ENCODE data around the gene SRRM4.
"Not testable (repeated sequence)": the region's sequence is repeated elsewhere in the genome, so short reads cannot be mapped to it uniquely, and the experiment has no call there.

Gene SRRM4

DNA sequence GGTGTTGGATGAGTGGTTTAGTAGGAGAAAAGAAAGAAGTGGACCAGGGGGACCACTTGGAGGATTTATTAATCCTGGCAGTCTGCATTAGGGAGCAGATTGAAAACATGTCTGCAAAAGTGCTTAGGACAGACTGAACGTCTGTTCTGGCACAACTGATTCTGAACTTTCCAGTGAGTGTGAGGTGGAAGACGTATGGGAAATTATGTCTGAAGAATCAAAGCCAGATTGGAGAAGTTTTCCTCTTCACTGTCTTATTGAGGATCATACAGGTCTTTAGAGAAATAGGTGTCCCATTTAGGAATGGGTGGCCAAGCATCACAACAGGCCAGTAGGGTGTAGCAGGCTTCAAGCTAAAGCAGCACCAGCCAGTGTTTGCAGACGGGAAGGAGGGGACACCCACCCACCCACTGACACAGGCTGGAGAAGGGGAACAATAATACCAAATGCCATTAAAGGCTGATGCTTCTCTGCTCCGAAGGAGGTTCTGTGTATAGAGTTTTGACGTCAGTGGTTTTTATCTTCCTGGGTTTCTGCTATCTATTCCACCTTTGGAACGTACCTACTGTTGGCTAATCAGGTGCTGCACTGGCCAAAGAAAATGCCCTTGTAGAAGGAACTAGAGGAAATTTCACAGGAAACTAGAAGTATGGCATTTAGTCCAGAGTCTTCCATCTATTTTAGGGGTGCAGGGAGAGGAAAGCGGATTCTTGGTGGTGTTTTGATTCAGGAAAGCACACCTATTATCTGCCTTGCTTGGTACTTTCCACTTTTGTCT is 1.8 kb downstream of the SRRM4 start:
- Mint-ChIP-seq H3K9me3 (no peaks in the 10 kb centered on the region), H3K4me1 (no peaks in the 10 kb centered on the region), H3K4me3 (no peak overlapping the region), H3K27me3 (peaks cover 44% of the 10 kb centered on the region), H3K27ac (ENCODE audit: low read depth) (no peak overlapping the region), H3K36me3 (ENCODE audit: insufficient read depth) (no peaks in the 10 kb centered on the region)
- ATAC-seq (replicated peaks; ENCODE audit: extremely low read depth, poor library complexity, severe bottlenecking) (no peak), DNase-seq (ENCODE audit: low spot score in 2 of 2) (no peak)

DNA sequence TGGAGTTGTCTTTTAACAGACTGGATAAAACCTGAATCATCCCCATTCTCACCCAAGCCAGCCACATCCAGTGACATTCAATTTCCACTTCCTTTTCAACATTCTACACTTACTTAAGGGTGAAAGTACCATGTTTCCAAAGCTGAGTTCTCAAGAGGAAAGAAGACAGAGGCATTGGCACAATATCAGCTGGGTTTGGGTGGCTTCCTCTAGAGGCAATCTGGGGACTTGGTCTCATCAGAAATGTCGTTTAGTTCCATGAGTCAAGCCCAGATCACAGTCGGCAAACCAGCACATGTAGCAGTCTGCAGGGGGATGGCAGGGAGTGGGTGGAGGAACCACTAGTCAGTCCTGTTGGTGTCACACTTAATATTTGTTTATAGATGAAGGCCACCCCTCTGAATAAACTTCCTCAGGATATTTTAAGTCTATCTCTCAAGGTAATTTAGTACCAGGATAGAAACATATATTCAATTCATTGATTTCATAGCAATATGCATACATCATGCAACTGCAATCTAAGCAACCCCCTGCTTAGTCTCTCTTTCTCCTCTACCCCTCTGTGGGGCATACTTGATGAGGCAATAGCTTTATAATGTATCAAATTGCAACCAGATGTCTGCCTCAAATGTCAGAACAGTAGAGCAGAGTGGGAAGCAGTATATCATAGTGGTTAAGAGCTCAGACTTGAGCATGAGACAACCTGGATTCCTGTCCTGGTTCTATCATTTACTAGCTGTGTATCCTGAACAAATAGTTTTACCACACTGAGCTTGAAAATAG is 3.0 kb downstream of the SRRM4 start:
- H3K36me3 Mint-ChIP-seq (ENCODE audit: insufficient read depth): no peaks in the 10 kb centered on the region
- H3K27ac Mint-ChIP-seq (ENCODE audit: low read depth): no peak overlapping the region
- no peaks in the 10 kb centered on the region for H3K9me3 Mint-ChIP-seq
- no peak for ATAC-seq (replicated peaks; ENCODE audit: extremely low read depth, poor library complexity, severe bottlenecking)
- H3K4me3 Mint-ChIP-seq: no peak overlapping the region
- peaks cover 40% of the 10 kb centered on the region for H3K27me3 Mint-ChIP-seq
- DNase-seq (ENCODE audit: low spot score in 2 of 2): no peak
- no peaks in the 10 kb centered on the region for H3K4me1 Mint-ChIP-seq

DNA sequence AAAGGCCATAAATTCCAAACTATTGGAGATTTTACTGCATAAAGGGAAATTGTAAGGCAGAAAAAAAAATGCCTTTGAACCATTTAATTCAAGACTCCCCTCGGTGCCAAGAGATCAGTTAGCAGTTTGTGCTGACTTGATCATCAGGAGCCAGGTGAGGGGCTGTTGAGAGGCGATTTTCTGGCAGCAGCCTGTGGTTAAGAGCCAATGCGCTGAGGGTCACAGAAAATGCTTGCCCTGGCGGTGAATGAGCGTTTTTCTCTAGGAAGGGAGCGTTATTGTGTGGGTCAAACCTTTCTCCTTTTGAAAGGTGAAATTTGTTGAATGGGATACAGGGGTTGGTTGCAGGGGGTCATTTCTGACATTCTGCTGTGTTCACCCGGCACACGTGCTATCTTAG is 4.7 kb downstream of the SRRM4 start:
- no peak overlapping the region for H3K4me3 Mint-ChIP-seq

DNA sequence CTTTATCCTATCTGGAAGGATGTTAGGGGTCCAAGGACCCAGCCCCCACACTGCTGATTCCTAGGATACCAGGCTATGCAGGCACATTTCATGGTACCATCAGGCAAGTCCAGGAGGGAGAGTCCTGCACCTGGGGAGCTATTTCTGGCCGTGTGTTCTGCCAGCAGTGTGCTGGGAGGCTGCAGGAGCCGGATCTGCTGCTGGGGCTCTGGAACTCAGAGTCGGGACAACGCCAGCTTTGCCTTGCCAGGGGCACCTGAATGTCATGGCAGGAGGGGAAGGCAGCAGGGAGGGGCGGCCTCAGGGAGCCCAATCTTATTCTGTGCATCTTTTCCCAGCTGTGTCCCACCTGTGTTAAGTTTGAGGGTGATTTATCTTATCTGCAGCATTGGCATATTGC is 17.8 kb downstream of the SRRM4 start:
- H3K4me3 Mint-ChIP-seq: no peak overlapping the region
- no peaks in the 10 kb centered on the region for H3K36me3 Mint-ChIP-seq (ENCODE audit: insufficient read depth)

More for the DNA sequence above, 4.7 kb downstream of the SRRM4 start:
- no peaks in the 10 kb centered on the region for H3K4me1 Mint-ChIP-seq
- H3K9me3 Mint-ChIP-seq: peaks cover 1% of the 10 kb centered on the region
- no peak for ATAC-seq (replicated peaks; ENCODE audit: extremely low read depth, poor library complexity, severe bottlenecking)
- DNase-seq (ENCODE audit: low spot score in 2 of 2): no peak
- no peaks in the 10 kb centered on the region for H3K36me3 Mint-ChIP-seq (ENCODE audit: insufficient read depth)
- H3K27ac Mint-ChIP-seq (ENCODE audit: low read depth): no peak overlapping the region
- H3K27me3 Mint-ChIP-seq: peaks cover 29% of the 10 kb centered on the region

GRCh38 chr12:119005085-119005484 is 23.7 kb downstream of the SRRM4 start:
- ATAC-seq (replicated peaks; ENCODE audit: extremely low read depth, poor library complexity, severe bottlenecking): no peak
- H3K4me3 Mint-ChIP-seq: no peak overlapping the region
- no peak for DNase-seq (ENCODE audit: low spot score in 2 of 2)
- H3K27ac Mint-ChIP-seq (ENCODE audit: low read depth): no peak overlapping the region
- peaks cover 22% of the 10 kb centered on the region for H3K27me3 Mint-ChIP-seq
- H3K4me1 Mint-ChIP-seq: no peaks in the 10 kb centered on the region
- no peaks in the 10 kb centered on the region for H3K36me3 Mint-ChIP-seq (ENCODE audit: insufficient read depth)
- H3K9me3 Mint-ChIP-seq: peaks cover 18% of the 10 kb centered on the region

More for the DNA sequence above, 17.8 kb downstream of the SRRM4 start:
- Mint-ChIP-seq H3K27me3 (peaks cover 9% of the 10 kb centered on the region), H3K9me3 (peaks cover 18% of the 10 kb centered on the region), H3K27ac (ENCODE audit: low read depth) (no peak overlapping the region), H3K4me1 (no peaks in the 10 kb centered on the region)
- ATAC-seq (replicated peaks; ENCODE audit: extremely low read depth, poor library complexity, severe bottlenecking): no peak
- DNase-seq (ENCODE audit: low spot score in 2 of 2): no peak

DNA sequence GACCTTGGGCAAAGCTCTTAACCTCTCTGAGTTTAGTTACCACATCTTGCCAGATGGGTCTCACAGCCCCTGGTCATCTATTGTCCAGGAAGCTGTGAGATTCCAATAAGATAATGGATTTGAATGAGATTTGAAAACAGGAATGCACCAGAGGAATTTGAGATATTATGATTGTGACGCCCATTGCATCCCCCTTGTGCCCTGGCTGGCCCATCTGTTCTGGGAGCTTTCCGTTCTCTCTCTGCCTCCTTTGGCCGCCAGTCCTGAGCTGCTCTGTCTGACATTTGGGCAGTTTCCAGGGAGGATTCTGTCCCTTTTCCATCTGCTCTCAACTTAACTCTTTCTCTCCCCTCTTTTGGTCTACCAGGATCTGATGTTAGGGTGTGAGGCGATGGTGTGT is 24.6 kb downstream of the SRRM4 start:
- Mint-ChIP-seq H3K27ac (ENCODE audit: low read depth) (no peak overlapping the region), H3K4me3 (no peak overlapping the region), H3K4me1 (no peaks in the 10 kb centered on the region), H3K9me3 (peaks cover 16% of the 10 kb centered on the region), H3K27me3 (peaks cover 22% of the 10 kb centered on the region), H3K36me3 (ENCODE audit: insufficient read depth) (no peaks in the 10 kb centered on the region)
- DNase-seq (ENCODE audit: low spot score in 2 of 2) (no peak), ATAC-seq (replicated peaks; ENCODE audit: extremely low read depth, poor library complexity, severe bottlenecking) (no peak)

GRCh38 chr12:119006746-119007145 is 25.4 kb downstream of the SRRM4 start:
- Mint-ChIP-seq H3K4me3 (no peak overlapping the region), H3K4me1 (no peaks in the 10 kb centered on the region), H3K36me3 (ENCODE audit: insufficient read depth) (no peaks in the 10 kb centered on the region), H3K9me3 (peaks cover 11% of the 10 kb centered on the region), H3K27ac (ENCODE audit: low read depth) (no peak overlapping the region), H3K27me3 (peaks cover 22% of the 10 kb centered on the region)
- no peak for DNase-seq (ENCODE audit: low spot score in 2 of 2)
- ATAC-seq (replicated peaks; ENCODE audit: extremely low read depth, poor library complexity, severe bottlenecking): no peak

DNA sequence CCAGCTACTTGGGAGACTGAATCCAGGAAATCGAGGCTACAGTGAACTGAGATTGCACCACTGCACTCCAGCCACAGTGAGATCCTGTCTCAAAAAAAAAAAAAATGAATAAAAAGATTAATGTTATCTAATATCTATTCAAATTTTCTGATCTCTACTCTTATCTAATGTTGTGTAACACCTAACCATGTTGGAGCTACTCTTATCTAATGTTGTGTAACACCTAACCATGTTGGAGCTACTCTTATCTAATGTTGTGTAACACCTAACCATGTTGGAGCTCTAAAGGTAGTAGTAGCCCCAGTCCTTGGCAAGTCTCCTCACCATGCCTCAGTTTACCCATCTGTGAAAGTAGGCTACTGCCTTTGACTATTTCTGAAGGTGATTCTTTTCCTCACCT is 26.9 kb downstream of the SRRM4 start:
- peaks cover 18% of the 10 kb centered on the region for H3K9me3 Mint-ChIP-seq
- not testable (repeated sequence) for H3K36me3 Mint-ChIP-seq (ENCODE audit: insufficient read depth); H3K4me1 Mint-ChIP-seq; H3K4me3 Mint-ChIP-seq; DNase-seq (ENCODE audit: low spot score in 2 of 2); H3K27ac Mint-ChIP-seq (ENCODE audit: low read depth); ATAC-seq (replicated peaks; ENCODE audit: extremely low read depth, poor library complexity, severe bottlenecking)
- H3K27me3 Mint-ChIP-seq: peaks cover 22% of the 10 kb centered on the region

DNA sequence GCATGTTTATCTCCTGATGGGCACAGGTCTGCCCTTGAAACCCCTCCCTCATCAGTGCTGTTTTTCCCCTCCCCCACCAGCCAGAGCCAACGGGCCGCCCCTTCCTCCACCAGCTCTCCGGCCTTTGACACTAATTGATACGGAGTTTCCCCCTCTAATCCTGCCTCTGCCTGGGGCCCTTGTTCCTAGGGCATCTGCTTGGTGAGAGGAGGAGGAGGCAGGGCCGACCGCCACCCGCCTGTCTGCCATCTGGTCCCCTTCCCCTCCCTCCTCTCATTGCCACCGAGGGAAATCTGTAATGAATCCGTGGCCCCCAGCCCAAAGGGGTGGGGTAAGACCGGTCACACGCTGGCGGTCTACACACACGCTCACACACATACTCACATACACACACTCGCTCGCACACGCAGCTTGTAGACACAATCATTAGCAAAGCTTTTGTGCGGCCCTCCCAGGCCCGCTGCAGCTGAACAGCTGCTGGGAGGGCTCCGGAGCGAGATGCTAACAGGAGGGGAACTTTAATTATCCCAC is 27.4 kb downstream of the SRRM4 start:
- Mint-ChIP-seq H3K9me3 (peaks cover 18% of the 10 kb centered on the region), H3K27me3 (peaks cover 22% of the 10 kb centered on the region), H3K36me3 (ENCODE audit: insufficient read depth) (no peaks in the 10 kb centered on the region), H3K27ac (ENCODE audit: low read depth) (no peak overlapping the region), H3K4me3 (no peak overlapping the region), H3K4me1 (no peaks in the 10 kb centered on the region)
- DNase-seq (ENCODE audit: low spot score in 2 of 2) (no peak), ATAC-seq (replicated peaks; ENCODE audit: extremely low read depth, poor library complexity, severe bottlenecking) (no peak)

DNA sequence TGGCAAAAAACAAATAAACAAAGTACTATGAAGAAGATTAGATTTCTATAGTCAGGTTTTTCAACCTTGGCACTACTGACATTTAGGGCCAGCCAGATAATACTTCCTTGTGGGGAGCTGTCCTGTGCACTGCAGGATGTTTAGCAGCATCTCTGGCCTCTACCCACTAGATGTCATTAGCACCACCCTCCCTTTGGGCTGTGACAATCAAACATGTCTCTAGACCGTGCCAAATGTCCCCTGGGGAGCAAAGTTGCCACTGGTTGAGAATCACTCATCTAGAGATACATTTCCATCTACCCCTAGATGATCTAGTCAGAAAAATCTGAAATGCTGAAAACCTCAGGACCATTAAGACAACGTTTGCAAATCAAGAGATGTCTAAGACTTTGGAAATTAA is 29.9 kb downstream of the SRRM4 start:
- ATAC-seq (replicated peaks; ENCODE audit: extremely low read depth, poor library complexity, severe bottlenecking) (no peak), DNase-seq (ENCODE audit: low spot score in 2 of 2) (no peak)
- no peaks in the 10 kb centered on the region for H3K36me3 Mint-ChIP-seq (ENCODE audit: insufficient read depth)
- H3K27ac Mint-ChIP-seq (ENCODE audit: low read depth): no peak overlapping the region
- H3K9me3 Mint-ChIP-seq: peaks cover 20% of the 10 kb centered on the region
- H3K4me1 Mint-ChIP-seq: no peaks in the 10 kb centered on the region
- peaks cover 15% of the 10 kb centered on the region for H3K27me3 Mint-ChIP-seq
- H3K4me3 Mint-ChIP-seq: no peak overlapping the region

DNA sequence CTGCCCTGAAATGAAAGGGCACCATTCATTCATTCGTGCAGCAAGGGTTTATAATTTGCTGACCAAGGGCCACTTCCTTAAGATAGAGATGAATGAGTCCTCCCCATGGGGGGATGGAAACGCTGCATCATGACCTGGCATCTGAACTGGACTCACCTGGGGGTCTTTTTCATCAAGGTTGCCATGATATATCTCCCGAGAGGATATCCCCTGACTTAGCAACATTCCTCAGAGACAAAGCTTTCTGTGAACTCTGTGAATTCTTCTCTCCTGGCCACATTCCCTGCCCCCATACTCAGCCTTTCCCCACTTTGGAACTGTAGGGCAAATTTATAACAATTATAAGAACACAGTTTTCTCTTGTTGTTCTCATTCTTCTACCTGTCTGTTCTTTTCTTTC is 30.8 kb downstream of the SRRM4 start:
- Mint-ChIP-seq H3K9me3 (peaks cover 20% of the 10 kb centered on the region), H3K4me1 (no peaks in the 10 kb centered on the region), H3K36me3 (ENCODE audit: insufficient read depth) (no peaks in the 10 kb centered on the region), H3K27ac (ENCODE audit: low read depth) (no peak overlapping the region), H3K4me3 (no peak overlapping the region), H3K27me3 (peaks cover 12% of the 10 kb centered on the region)
- ATAC-seq (replicated peaks; ENCODE audit: extremely low read depth, poor library complexity, severe bottlenecking) (no peak), DNase-seq (ENCODE audit: low spot score in 2 of 2) (no peak)

GRCh38 chr12:119013023-119013422 is 31.7 kb downstream of the SRRM4 start:
- H3K27ac Mint-ChIP-seq (ENCODE audit: low read depth): no peak overlapping the region
- peaks cover 20% of the 10 kb centered on the region for H3K9me3 Mint-ChIP-seq
- no peak for ATAC-seq (replicated peaks; ENCODE audit: extremely low read depth, poor library complexity, severe bottlenecking)

GRCh38 chr12:119014368-119014767 is 33.0 kb downstream of the SRRM4 start:
- Mint-ChIP-seq H3K27me3 (peaks cover 7% of the 10 kb centered on the region), H3K9me3 (peaks cover 14% of the 10 kb centered on the region), H3K4me1 (no peaks in the 10 kb centered on the region), H3K27ac (ENCODE audit: low read depth) (no peak overlapping the region), H3K4me3 (no peak overlapping the region), H3K36me3 (ENCODE audit: insufficient read depth) (no peaks in the 10 kb centered on the region)
- no peak for ATAC-seq (replicated peaks; ENCODE audit: extremely low read depth, poor library complexity, severe bottlenecking)
- DNase-seq (ENCODE audit: low spot score in 2 of 2): no peak

More at GRCh38 chr12:119013023-119013422, 31.7 kb downstream of the SRRM4 start:
- no peak for DNase-seq (ENCODE audit: low spot score in 2 of 2)
- Mint-ChIP-seq H3K4me1 (no peaks in the 10 kb centered on the region), H3K27me3 (peaks cover 12% of the 10 kb centered on the region), H3K36me3 (ENCODE audit: insufficient read depth) (no peaks in the 10 kb centered on the region), H3K4me3 (no peak overlapping the region)

All from central memory CD8-positive, alpha-beta T cell (primary cell).